Endodermal cell (in vitro differentiated cells): Measurements from ENCODE around the gene CDRT4. TPM values are rescaled to one million over a fixed set of nuclear protein-coding genes. Genes with fewer than 3 reads are reported as not detected.

ENCODE experiments used
- DNase-seq: peaks from one replicate; pipeline ENCODE4 v3.0.0-alpha.2; 2017
- H3K27ac ChIP-seq: 2 replicates; pipeline ENCODE4 v1.5.1; 2013; ENCODE audit warnings: mild to moderate bottlenecking, low read depth, low read length, moderate library complexity
- H3K27me3 ChIP-seq: 2 replicates; pipeline ENCODE4 v1.6.1; 2013; ENCODE audit warnings: mild to moderate bottlenecking, low read length, moderate library complexity; ENCODE audit not compliant: insufficient read depth, control insufficient read depth, poor library complexity, severe bottlenecking
- H3K36me3 ChIP-seq: 2 replicates; pipeline ENCODE4 v1.7.0; 2013; ENCODE audit warnings: mild to moderate bottlenecking, low read length, moderate library complexity; ENCODE audit not compliant: control insufficient read depth, insufficient read depth
- H3K4me1 ChIP-seq: one replicate; pipeline ENCODE4 v1.7.0; 2013; ENCODE audit warnings: low read length; ENCODE audit not compliant: control insufficient read depth, insufficient read depth
- H3K4me3 ChIP-seq: 2 replicates; pipeline ENCODE4 v1.5.1; 2013; ENCODE audit warnings: mild to moderate bottlenecking, low read length, moderate library complexity
- H3K9ac ChIP-seq: 2 replicates; pipeline ENCODE4 v1.6.1; 2013; ENCODE audit warnings: mild to moderate bottlenecking, low read length, moderate library complexity; ENCODE audit not compliant: poor library complexity, severe bottlenecking; ENCODE audit errors: extremely low read depth
- H3K9me3 ChIP-seq: 2 replicates; pipeline ENCODE4 v1.6.1; 2013; ENCODE audit warnings: mild to moderate bottlenecking, low read length, moderate library complexity; ENCODE audit not compliant: control insufficient read depth
- H3K27ac Mint-ChIP-seq: 2 replicates; pipeline ENCODE4 v1.8.0; 2020; ENCODE audit warnings: mixed read lengths
- H3K27me3 Mint-ChIP-seq: 2 replicates; pipeline ENCODE4 v1.8.0; 2021; ENCODE audit warnings: mild to moderate bottlenecking, mixed read lengths; ENCODE audit not compliant: insufficient read depth
- H3K36me3 Mint-ChIP-seq: 2 replicates; pipeline ENCODE4 v1.8.0; 2020; ENCODE audit warnings: low read depth, mixed read lengths
- H3K4me1 Mint-ChIP-seq: 2 replicates; pipeline ENCODE4 v1.8.0; 2020; ENCODE audit warnings: mixed read lengths
- H3K4me3 Mint-ChIP-seq: 2 replicates; pipeline ENCODE4 v1.8.0; 2020; ENCODE audit warnings: mild to moderate bottlenecking, moderate library complexity, mixed read lengths
- H3K9me3 Mint-ChIP-seq: 2 replicates; pipeline ENCODE4 v1.8.0; 2020; ENCODE audit warnings: mild to moderate bottlenecking, mixed read lengths
- WGBS, 2 experiments: methylation state at CpG; one replicate each; pipeline versions ENCODE4 v1.1.5 to v1.1.7; 2013; ENCODE audit warnings: missing lambda C conversion rate in 2 of 2, mixed read lengths in 1 of 2; ENCODE audit not compliant: insufficient coverage in 1 of 2, insufficient read length in 1 of 2; 5-methylcytosine and 5-hydroxymethylcytosine counted together
- total RNA-seq, 2 donors: library from RNA; stranded (reverse); fragmentation: NEBNext Ultra II Directional in 1 of 2; extraction: Animal tissue kit (Norgen Biotek cat#: 25700) in 1 of 2; gene quantifications; 2 replicates in 1 of 2; 3 replicates in 1 of 2; pipeline ENCODE4 v1.2.1, GENCODE V29; 2021
- TF ChIP-seq, protein P1 (sequence below): fragments of 200-600 bp; sonication (generic); conservative IDR thresholded peaks from 2 replicates; pipeline ENCODE4 v1.5.0; 2021; ENCODE audit warnings: antibody characterized with exemption, mild to moderate bottlenecking

The CDRT4 gene
- total RNA-seq, 2 donors from 2014 or later: 16.4 to 39.7 TPM

DNA sequence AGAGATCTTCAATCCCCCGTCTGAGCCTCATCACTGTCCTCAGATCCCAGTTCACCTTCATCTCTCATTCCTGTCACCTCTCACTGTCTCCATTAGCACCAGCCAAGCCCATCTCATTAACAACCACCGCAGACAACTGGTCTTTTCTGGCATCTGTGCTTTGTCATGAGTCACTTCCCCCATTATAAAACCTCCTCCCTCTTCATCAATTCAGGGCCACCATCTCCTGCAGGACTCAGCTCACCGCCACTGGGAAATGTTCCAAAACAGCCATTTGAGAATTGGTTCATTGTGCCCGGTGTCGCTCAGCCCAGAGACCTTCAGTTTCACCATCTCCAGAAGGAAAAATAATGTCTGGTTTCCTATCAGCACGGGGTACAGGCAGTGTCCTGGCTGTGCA is 69.1 kb downstream of the CDRT4 start:
- Histone ChIP-seq H3K9me3 (no peaks in the 10 kb centered on the region), H3K36me3 (no peaks in the 10 kb centered on the region), H3K9ac (no peak overlapping the region), H3K27ac (no peak overlapping the region), H3K27me3 (no peaks in the 10 kb centered on the region), H3K4me1 (no peaks in the 10 kb centered on the region), H3K4me3 (no peak overlapping the region)
- H3K27me3 Mint-ChIP-seq: peaks cover 6% of the 10 kb centered on the region
- no peaks in the 10 kb centered on the region for H3K36me3 Mint-ChIP-seq
- 78 to 89% methylated on average over 1 to 6 of the region's 6 CpGs for WGBS, 2 experiments
- peaks cover 4% of the 10 kb centered on the region for H3K4me1 Mint-ChIP-seq
- H3K4me3 Mint-ChIP-seq: no peak overlapping the region
- H3K9me3 Mint-ChIP-seq: no peaks in the 10 kb centered on the region
- no peak overlapping the region for H3K27ac Mint-ChIP-seq
- peak; percentile 47 for DNase-seq
- TF ChIP-seq, protein P1, sequence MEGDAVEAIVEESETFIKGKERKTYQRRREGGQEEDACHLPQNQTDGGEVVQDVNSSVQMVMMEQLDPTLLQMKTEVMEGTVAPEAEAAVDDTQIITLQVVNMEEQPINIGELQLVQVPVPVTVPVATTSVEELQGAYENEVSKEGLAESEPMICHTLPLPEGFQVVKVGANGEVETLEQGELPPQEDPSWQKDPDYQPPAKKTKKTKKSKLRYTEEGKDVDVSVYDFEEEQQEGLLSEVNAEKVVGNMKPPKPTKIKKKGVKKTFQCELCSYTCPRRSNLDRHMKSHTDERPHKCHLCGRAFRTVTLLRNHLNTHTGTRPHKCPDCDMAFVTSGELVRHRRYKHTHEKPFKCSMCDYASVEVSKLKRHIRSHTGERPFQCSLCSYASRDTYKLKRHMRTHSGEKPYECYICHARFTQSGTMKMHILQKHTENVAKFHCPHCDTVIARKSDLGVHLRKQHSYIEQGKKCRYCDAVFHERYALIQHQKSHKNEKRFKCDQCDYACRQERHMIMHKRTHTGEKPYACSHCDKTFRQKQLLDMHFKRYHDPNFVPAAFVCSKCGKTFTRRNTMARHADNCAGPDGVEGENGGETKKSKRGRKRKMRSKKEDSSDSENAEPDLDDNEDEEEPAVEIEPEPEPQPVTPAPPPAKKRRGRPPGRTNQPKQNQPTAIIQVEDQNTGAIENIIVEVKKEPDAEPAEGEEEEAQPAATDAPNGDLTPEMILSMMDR: no peak

DNA sequence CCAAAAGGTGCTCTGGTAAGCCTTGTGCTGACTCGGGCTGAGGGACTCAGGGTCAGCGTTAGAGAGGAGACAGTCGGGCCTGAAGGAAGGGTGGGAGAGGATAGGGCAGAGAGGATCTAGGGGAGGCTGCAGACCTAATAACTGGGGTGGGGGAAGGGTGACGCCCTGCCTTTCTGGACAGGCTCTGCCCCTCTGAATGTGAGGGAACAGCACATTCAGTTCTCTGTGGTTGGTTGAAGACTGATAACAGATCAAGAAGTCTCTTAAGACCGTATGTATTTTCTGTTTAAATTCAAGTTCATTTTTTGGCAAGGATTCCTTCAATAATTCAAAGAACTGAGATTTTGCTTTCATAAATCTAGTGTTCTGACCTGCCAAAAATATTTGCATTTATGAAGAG is 69.8 kb downstream of the CDRT4 start:
- Mint-ChIP-seq H3K9me3 (no peaks in the 10 kb centered on the region), H3K4me3 (no peak overlapping the region), H3K36me3 (no peaks in the 10 kb centered on the region), H3K27ac (no peak overlapping the region), H3K4me1 (peaks cover 4% of the 10 kb centered on the region), H3K27me3 (peaks cover 6% of the 10 kb centered on the region)
- WGBS, 2 experiments: 72 to 90% methylated on average over 2 to 5 of the region's 5 CpGs
- TF ChIP-seq, protein P1: no peak
- H3K4me1 ChIP-seq: no peaks in the 10 kb centered on the region
- no peaks in the 10 kb centered on the region for H3K27me3 ChIP-seq
- no peaks in the 10 kb centered on the region for H3K9me3 ChIP-seq
- H3K36me3 ChIP-seq: no peaks in the 10 kb centered on the region
- H3K27ac ChIP-seq: no peak overlapping the region
- DNase-seq: peak; percentile 31
- no peak overlapping the region for H3K9ac ChIP-seq
- no peak overlapping the region for H3K4me3 ChIP-seq

DNA sequence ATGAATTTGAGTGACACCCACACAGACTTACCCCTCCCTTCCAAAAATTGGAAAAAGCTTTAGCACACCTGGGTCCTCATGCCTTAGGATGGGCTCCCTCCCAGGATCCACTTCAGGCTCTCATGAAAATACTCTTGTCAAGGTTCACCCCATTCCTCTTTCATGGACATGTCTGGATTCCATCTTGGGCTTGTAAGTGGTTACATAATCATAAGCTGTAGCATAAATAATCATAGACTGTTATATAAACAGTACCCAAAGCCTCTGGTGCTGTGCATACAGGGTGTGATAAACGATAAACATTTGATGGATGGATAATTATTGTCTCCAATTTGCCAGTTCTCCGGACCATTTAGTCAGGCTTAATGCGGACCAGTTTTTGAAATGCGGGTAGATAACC is 72.3 kb downstream of the CDRT4 start:
- Mint-ChIP-seq H3K9me3 (no peaks in the 10 kb centered on the region), H3K36me3 (no peaks in the 10 kb centered on the region), H3K4me3 (no peak overlapping the region), H3K27ac (no peak overlapping the region), H3K27me3 (peaks cover 7% of the 10 kb centered on the region), H3K4me1 (peaks cover 4% of the 10 kb centered on the region)
- H3K9me3 ChIP-seq: no peaks in the 10 kb centered on the region
- H3K4me3 ChIP-seq: no peak overlapping the region
- 72 to 100% methylated on average over 3 to 4 of the region's 4 CpGs for WGBS, 2 experiments
- no peak for DNase-seq
- no peak overlapping the region for H3K27ac ChIP-seq
- no peaks in the 10 kb centered on the region for H3K36me3 ChIP-seq
- no peak overlapping the region for H3K9ac ChIP-seq
- H3K27me3 ChIP-seq: no peaks in the 10 kb centered on the region
- no peaks in the 10 kb centered on the region for H3K4me1 ChIP-seq
- TF ChIP-seq, protein P1: no peak
